ENCODE data around the gene CD248. TPM values are rescaled to one million over a fixed set of nuclear protein-coding genes. Genes with fewer than 3 reads are reported as not detected.

Gene CD248
- total and polyA plus RNA-seq, 2 donors (not counting 1 experiment from before 2014, with no cell fraction given), result 0.40 to 0.96 TPM

DNA sequence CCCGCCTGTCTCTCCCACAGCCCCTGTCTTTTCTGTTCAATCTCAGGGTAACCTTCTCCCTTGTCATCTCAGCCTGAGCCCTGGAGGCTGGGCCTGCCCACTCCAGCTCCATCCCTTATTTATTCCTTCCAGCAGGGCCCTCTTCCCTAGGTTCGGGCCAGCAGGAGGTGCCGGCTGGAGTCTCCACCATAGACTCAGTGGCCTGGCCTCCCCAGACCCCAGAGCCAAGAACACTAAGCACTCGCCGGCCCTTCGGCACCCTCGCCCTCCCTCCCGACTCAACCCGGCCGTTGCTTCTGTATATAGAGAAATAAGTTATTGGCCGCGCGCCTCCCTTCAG lies 49.8 kb downstream of the CD248 start:
- Mint-ChIP-seq H3K27me3 (no peaks in the 10 kb centered on the region), H3K27ac (peak overlapping the region; percentile 96), H3K9me3 (ENCODE audit: insufficient read depth) (no peaks in the 10 kb centered on the region), H3K4me3 (peak overlapping the region; percentile 95), H3K4me1 (peaks cover 29% of the 10 kb centered on the region)
- Histone ChIP-seq H2AFZ (ENCODE audit: insufficient read depth, low read depth, low read length, poor library complexity, severe bottlenecking) (peak overlapping the region; percentile 79), H3K79me2 (ENCODE audit: control insufficient read depth, insufficient read depth, low read length) (peaks cover 34% of the 10 kb centered on the region), H3K9me3 (ENCODE audit: control extremely low read depth in 1 of 3, control insufficient read depth in 2 of 3, insufficient read depth in 1 of 3, low read length in 2 of 3) (no peaks in the 10 kb centered on the region), H3K27me3 (replicated peaks in 1 of 4; ENCODE audit: control extremely low read depth in 1 of 4, control insufficient read depth in 3 of 4, insufficient read depth in 4 of 4, low read length in 3 of 4) (no peaks in the 10 kb centered on the region), H3K4me3 (ENCODE audit: control extremely low read depth in 1 of 5, extremely low read depth in 1 of 5, insufficient read depth in 1 of 5, low read depth in 2 of 5, low read length in 4 of 5) (peak overlapping the region in 4 of 5 experiments; percentile 97 to 100 (median 98)), H3K36me3 (replicated peaks in 1 of 2; ENCODE audit: control extremely low read depth in 1 of 2, control insufficient read depth in 1 of 2, extremely low read depth in 1 of 2, insufficient read depth in 2 of 2, low read length in 1 of 2) (peaks cover 0 to 41% of the 10 kb centered on the region in 2 experiments), H3K4me1 (ENCODE audit: control insufficient read depth in 2 of 2, insufficient read depth in 2 of 2, low read length in 2 of 2) (peaks cover 14 to 27% of the 10 kb centered on the region in 2 donors), H4K20me1 (ENCODE audit: control insufficient read depth, insufficient read depth, low read length, poor library complexity, severe bottlenecking) (peaks cover 24% of the 10 kb centered on the region), H3K27ac (ENCODE audit: low read length in 2 of 2) (peak overlapping the region; percentile 47 to 60), H3K9ac (ENCODE audit: low read length) (peak overlapping the region; percentile 94), H3K4me2 (replicated peaks; ENCODE audit: low read depth, low read length, poor library complexity, severe bottlenecking) (peak overlapping the region; percentile 99)
- POLR2A ChIA-PET, result interaction anchor here (0.8 to 2.4 kb wide), 9 partner anchors 15 to 1145 kb away, joined by 3 to 11 read pairs (median 6); partner anchors contain the start of genes BANF1, EIF1AD, FAU and MRPL49
- ATAC-seq (ENCODE audit: low read depth), result no peak
- CTCF ChIA-PET, result interaction anchor here (0.8 to 1.6 kb wide), 4 partner anchors 15 to 44 kb away, joined by 3 to 9 read pairs (median 4); partner anchors contain the start of gene YIF1A
- TF ChIP-seq CTCF (IDR thresholded peaks at IDR 0.05) (no peak), EZH2 (IDR thresholded peaks at IDR 0.05; ENCODE audit: borderline replicate concordance, insufficient read depth, low read depth, low read length, poor library complexity, severe bottlenecking) (no peak)
- DNase-seq, result no peak
- WGBS (ENCODE audit: insufficient coverage), result 74% methylated on average over 3 of the region's 13 CpGs
- intact Hi-C loops (cut with micrococcal nuclease), result loop anchor here (5.0 kb wide), 2 partner anchors 410 to 555 kb away; partner anchors contain the start of genes CFL1 and KAT5

DNA sequence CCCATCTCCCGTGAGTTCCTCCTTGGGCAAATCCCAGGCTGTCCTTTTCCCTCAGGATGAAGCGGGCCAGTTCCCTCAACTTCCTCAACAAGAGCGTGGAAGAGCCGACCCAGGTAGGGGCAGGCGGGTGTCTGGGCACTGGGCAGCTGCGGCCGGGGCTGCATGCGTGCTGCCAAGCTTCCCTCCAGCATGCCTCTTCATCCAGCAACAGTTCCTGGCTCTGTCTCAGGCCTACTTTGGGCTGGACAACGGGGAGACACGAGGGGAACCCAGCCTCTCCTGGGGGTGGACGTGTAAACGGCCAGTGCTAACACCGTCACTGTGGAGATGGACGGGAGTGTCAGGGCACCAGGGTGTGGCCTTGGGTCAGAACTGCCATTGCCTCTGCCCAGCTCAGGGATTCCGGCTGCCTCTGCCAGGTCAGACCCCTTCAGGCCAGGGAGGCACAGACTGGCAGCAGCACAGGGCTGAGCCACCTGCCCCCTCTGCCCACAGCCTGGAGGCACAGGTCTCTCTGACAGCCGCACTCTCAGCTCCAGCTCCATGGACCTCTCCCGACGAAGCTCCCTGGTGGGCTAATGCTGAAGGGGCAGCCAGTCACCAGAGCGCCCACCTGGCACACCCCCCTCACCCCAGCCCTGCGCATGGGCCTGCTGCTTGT lies 50.3 kb downstream of the CD248 start:
- ATAC-seq (ENCODE audit: low read depth), result no peak
- Histone ChIP-seq H3K9ac (ENCODE audit: low read length) (peak overlapping the region; percentile 94), H3K36me3 (replicated peaks in 1 of 2; ENCODE audit: control extremely low read depth in 1 of 2, control insufficient read depth in 1 of 2, extremely low read depth in 1 of 2, insufficient read depth in 2 of 2, low read length in 1 of 2) (peaks cover 0 to 41% of the 10 kb centered on the region in 2 experiments), H3K79me2 (ENCODE audit: control insufficient read depth, insufficient read depth, low read length) (peaks cover 29% of the 10 kb centered on the region), H3K27me3 (replicated peaks in 1 of 4; ENCODE audit: control extremely low read depth in 1 of 4, control insufficient read depth in 3 of 4, insufficient read depth in 4 of 4, low read length in 3 of 4) (no peaks in the 10 kb centered on the region), H3K4me1 (ENCODE audit: control insufficient read depth in 2 of 2, insufficient read depth in 2 of 2, low read length in 2 of 2) (peaks cover 14 to 27% of the 10 kb centered on the region in 2 donors), H4K20me1 (ENCODE audit: control insufficient read depth, insufficient read depth, low read length, poor library complexity, severe bottlenecking) (peaks cover 19% of the 10 kb centered on the region), H3K4me2 (replicated peaks; ENCODE audit: low read depth, low read length, poor library complexity, severe bottlenecking) (peak overlapping the region; percentile 99), H3K4me3 (ENCODE audit: control extremely low read depth in 1 of 5, extremely low read depth in 1 of 5, insufficient read depth in 1 of 5, low read depth in 2 of 5, low read length in 4 of 5) (peak overlapping the region in 1 of 5 experiments; percentile 100), H2AFZ (ENCODE audit: insufficient read depth, low read depth, low read length, poor library complexity, severe bottlenecking) (peak overlapping the region; percentile 79), H3K9me3 (ENCODE audit: control extremely low read depth in 1 of 3, control insufficient read depth in 2 of 3, insufficient read depth in 1 of 3, low read length in 2 of 3) (no peaks in the 10 kb centered on the region), H3K27ac (ENCODE audit: low read length in 2 of 2) (peak overlapping the region in 1 of 2 donors; percentile 60)
- TF ChIP-seq EZH2 (IDR thresholded peaks at IDR 0.05; ENCODE audit: borderline replicate concordance, insufficient read depth, low read depth, low read length, poor library complexity, severe bottlenecking) (no peak), CTCF (IDR thresholded peaks at IDR 0.05) (no peak)
- ChIA-PET CTCF (interaction anchor here (1.1 kb wide), 1 partner anchor 45 kb away, joined by 4 read pairs; no protein-coding TSS in a partner anchor), POLR2A (interaction anchor here (1.0 to 2.4 kb wide), 3 partner anchors 11 to 264 kb away, joined by 5 to 11 read pairs (median 8); partner anchors contain the start of genes BANF1 and EIF1AD)
- H3K27me3 Mint-ChIP-seq, result no peaks in the 10 kb centered on the region
- peak overlapping the region; percentile 95 for H3K4me3 Mint-ChIP-seq
- 96% methylated on average over 20 of the region's 20 CpGs for WGBS (ENCODE audit: insufficient coverage)
- peak; percentile 43 for DNase-seq
- no peaks in the 10 kb centered on the region for H3K9me3 Mint-ChIP-seq (ENCODE audit: insufficient read depth)
- peaks cover 29% of the 10 kb centered on the region for H3K4me1 Mint-ChIP-seq
- H3K27ac Mint-ChIP-seq, result no peak overlapping the region
- intact Hi-C loops (cut with micrococcal nuclease), result loop anchor here (5.0 kb wide), 2 partner anchors 409 to 554 kb away; partner anchors contain the start of genes CFL1 and KAT5
